HL-60/S4 treated with phorbol 12-myristate 13-acetate at 8.2 ng/mL for 4 days and 3 days (cell line): ENCODE measurements around the gene LRP10.
"Not testable (repeated sequence)": the region's sequence is repeated elsewhere in the genome, so short reads cannot be mapped to it uniquely, and the experiment has no call there.

Source experiments
- in situ Hi-C: fragments of 300-500 bp; cut with MboI; formaldehyde crosslinking; loops from 2 replicates; pipeline ENCODE4 v1.15.0; 2022; ENCODE audit warnings: low sequenced_read_pairs

Gene LRP10

GRCh38 chr14:22842211-22843122, 29.1 kb upstream of the LRP10 start:
- in situ Hi-C loops, result no loop called here

GRCh38 chr14:22843123-22843925, 28.2 kb upstream of the LRP10 start:
- in situ Hi-C loops, result no loop called here

DNA sequence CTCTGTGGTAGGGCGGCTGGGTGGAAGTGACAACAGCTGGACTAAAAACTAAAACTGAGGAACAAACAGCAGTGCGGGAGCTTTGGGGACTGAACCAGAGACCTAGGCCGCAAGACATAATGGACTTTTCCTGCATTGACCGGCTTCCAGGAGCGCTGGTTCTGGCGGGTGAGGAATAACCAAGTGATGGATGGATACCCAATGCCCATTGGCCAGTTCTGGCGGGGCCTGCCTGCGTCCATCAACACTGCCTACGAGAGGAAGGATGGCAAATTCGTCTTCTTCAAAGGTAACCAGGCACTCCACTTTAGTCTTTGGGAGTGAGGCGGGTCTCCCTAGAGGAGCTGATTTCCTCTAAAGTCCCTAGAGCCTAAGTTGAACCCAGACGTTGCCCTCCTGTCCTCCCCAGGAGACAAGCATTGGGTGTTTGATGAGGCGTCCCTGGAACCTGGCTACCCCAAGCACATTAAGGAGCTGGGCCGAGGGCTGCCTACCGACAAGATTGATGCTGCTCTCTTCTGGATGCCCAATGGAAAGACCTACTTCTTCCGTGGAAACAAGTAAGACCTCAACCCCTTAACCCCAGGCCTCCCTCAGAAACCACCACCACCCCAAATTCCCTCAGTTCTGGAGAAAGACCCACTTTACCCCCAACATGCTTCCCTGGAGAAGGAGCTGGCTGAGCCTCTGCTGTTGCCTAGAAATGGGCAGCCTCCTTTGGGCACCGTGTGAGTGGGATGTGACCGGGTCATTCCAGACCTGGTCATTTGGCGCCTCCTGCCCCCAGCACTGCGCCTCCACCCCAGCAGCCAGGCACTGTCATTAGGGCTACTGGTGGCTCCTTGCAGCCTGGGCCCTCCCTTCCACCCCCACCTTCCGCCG, 27.1 kb upstream of the LRP10 start:
- in situ Hi-C loops, result no loop called here

DNA sequence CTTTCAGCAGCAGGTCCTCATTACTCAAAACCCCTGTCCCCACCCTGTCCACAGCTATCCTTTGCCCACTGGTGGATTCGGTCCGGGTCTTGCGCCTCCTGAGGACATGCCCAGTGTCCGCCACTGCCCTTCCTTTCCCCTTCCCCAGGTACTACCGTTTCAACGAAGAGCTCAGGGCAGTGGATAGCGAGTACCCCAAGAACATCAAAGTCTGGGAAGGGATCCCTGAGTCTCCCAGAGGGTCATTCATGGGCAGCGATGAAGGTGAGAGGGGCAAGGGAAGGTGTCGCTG, 26.5 kb upstream of the LRP10 start:
- in situ Hi-C loops, result no loop called here

DNA sequence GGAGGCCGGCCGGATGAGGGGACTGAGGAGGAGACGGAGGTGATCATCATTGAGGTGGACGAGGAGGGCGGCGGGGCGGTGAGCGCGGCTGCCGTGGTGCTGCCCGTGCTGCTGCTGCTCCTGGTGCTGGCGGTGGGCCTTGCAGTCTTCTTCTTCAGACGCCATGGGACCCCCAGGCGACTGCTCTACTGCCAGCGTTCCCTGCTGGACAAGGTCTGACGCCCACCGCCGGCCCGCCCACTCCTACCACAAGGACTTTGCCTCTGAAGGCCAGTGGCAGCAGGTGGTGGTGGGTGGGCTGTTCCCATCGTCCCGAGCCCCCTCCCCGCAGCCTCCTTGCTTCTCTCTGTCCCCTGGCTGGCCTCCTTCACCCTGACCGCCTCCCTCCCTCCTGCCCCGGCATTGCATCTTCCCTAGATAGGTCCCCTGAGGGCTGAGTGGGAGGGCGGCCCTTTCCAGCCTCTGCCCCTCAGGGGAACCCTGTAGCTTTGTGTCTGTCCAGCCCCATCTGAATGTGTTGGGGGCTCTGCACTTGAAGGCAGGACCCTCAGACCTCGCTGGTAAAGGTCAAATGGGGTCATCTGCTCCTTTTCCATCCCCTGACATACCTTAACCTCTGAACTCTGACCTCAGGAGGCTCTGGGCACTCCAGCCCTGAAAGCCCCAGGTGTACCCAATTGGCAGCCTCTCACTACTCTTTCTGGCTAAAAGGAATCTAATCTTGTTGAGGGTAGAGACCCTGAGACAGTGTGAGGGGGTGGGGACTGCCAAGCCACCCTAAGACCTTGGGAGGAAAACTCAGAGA, 25.5 kb upstream of the LRP10 start:
- in situ Hi-C loops, result no loop called here

DNA sequence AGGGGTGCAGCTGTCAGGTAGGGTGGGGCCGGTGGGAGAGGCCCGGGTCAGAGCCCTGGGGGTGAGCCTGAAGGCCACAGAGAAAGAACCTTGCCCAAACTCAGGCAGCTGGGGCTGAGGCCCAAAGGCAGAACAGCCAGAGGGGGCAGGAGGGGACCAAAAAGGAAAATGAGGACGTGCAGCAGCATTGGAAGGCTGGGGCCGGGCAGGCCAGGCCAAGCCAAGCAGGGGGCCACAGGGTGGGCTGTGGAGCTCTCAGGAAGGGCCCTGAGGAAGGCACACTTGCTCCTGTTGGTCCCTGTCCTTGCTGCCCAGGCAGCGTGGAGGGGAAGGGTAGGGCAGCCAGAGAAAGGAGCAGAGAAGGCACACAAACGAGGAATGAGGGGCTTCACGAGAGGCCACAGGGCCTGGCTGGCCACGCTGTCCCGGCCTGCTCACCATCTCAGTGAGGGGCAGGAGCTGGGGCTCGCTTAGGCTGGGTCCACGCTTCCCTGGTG, 24.7 kb upstream of the LRP10 start:
- in situ Hi-C loops, result no loop called here

DNA sequence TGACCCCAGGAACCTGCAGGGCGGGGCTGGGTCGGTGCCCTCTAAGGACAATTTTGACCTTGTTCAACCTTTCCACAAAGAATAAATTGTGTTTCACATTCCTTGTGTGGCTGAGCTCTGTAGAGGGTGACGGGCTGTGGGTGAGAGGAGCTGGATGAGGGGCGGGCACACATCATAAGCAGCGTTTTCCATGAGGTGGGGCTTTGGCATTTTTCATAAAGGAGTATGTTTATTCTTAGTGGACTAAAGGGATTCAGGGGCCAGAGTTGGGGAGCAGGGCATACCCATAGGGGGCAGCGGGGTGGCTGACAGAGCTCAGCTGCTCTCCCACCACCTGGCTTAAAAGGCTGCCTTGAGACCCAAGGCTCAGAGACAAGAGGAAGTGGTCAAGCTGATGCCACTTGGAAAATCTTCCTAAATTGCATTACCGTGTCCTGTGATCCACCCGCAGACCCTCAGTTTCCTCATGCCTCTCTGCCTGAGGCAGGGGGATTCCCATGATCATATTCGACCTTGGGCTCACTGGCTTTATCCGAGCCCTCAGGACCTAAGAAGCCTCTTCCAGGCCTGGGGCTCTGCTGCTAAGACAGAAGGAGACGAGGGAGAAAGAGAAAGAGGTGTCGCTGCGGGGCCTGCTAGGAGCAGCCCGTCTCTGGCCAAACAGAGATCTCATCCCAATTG, 23.7 kb upstream of the LRP10 start:
- in situ Hi-C loops, result no loop called here

DNA sequence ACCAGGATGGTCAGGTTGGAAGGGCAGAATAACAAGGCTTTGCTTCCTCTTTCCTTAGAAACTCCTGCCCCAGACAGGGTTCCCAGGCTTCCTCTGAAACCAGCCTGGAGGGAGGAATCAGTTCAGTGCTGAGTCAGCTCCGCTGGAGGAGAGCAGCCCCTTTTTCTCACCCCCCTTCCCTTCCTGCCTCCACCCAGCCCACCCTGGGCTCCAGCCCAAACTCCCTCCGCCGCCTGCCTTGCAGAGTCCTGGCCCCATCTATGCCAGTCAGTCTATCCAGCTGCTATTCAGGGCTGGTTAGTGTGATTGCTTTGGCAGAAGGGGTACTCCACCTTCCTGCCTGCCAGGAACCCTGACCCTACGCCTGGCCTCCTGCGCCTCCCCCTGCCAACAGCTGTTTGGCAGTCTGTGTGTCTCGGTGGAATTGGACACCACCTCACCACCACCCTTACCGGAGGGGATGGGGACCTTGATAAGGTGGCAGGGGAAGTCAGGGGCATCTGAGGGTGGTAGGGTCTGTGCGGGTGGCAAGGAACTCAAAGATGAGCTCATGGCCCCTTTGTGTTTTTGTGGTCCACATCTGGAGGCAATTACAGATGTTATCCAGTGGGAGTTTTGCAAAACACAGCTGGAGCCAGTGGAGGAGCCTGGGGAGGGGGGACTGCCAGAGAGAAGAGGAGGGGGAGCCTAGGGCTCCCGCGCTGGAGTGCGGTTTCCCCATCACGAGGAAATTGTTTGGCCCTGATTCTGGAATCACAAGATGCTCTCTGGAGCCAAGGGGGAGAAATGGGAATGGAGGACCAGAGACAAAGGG, 23.0 kb upstream of the LRP10 start:
- in situ Hi-C loops, result no loop called here

- in situ Hi-C loops, result no loop called here
These were observed 22.2 kb upstream of the LRP10 start for GRCh38 chr14:22849212-22849819.

- in situ Hi-C loops, result no loop called here
These were observed 20.4 kb upstream of the LRP10 start for GRCh38 chr14:22850944-22851764.

DNA sequence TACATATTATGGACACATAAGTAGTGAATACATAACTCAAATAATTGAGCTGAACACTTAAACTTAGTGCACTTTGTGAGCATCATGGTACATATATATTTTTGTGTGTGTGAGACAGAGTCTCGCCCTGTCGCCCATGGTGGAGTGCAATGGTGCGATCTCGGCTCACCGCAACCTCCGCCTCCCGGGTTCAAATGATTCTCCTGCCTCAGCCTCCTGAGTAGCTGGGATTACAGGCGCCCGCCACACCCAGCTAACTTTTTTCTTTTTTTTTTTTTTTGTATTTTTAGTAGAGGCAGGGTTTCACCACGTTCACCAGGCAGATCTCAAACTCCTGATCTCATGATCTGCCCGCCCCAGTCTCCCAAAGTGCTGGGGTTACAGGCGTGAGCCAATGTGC, 19.4 kb upstream of the LRP10 start:
- in situ Hi-C loops, result not testable (repeated sequence)

DNA sequence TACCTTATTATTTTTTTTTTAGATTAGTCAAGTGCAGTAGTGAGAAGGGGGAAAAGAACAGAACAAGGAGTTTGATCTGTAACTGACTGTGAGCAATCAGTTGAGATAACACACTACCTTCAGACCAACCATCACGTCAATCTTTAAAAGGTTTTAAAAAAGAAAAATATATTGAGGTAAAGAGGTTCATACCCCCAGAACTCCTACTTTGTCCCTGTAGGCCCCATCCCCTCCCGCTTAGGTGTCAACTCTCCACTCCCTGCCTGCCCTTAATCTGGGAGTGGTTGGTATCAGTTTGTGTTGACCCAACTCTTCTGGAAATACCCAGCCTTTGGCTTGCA, 19.0 kb upstream of the LRP10 start:
- in situ Hi-C loops, result no loop called here

DNA sequence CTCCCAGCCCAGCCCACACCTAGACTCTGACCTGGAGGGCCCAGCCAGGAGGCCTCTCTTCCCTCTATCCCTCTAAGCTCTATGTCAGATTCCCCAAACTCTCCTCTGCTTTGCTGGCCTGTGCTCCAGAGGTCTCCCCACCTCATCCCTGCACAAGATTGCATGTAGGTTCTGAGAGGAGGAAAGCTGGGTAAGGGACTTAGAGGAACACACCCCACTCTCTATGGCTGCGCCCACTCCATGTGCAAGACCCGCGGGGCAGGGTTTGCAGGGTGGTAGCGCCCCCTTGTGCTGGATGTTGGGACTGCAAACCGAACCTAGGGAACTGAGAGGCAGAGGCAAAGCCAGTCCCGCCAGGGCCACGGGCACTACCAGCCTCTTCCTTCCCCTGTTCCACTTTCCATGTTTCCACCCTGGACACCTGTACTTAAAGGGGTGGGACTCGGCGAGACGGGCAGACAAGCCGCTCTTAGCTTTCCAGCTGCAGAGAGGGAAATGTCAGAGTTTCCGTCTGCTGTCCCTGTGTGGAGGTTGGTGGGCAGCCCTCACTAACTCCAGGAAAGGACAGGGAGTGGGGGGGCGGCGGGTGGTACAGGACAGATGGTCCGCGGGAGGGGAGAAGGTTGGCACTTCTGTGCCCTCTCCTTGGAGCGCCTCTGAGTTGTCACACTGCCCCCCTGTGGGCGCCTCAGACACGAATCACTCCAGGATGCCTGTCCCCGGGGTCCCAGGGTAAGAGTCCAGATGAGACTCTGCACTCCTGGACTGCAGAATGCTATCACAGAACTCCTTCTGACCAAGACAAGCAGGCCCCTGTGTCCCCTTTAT, 18.4 kb upstream of the LRP10 start:
- in situ Hi-C loops, result no loop called here

DNA sequence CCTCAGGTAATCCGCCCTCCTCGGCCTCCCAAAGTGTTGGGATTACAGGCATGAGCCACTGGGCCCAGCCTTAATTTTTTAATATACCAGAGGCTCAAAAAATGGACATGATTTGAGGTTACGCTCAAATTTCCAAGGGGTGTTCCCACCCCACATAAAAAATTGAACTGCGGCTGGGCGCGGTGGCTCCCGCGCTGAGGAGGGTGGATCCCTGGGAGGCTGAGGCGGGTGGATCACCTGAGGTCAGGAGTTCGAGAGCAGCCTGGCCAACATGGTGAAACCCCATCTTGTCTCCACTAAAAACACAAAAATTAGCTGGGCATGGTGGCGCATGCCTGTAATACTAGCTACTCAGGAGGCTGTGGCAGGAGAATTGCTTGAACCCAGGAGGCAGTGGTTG, 17.2 kb upstream of the LRP10 start:
- in situ Hi-C loops, result not testable (repeated sequence)

- in situ Hi-C loops, result no loop called here
These were observed 16.4 kb upstream of the LRP10 start for GRCh38 chr14:22854963-22855724.

GRCh38 chr14:22856428-22856827, 15.1 kb upstream of the LRP10 start:
- in situ Hi-C loops, result no loop called here
